GM19438 (cell line): Measurements from ENCODE around the gene OVCH2.
A peak's percentile ranks its signal among the peaks of the same experiment; 100 is the strongest.
"Not testable (repeated sequence)": the region's sequence is repeated elsewhere in the genome, so short reads cannot be mapped to it uniquely, and the experiment has no call there.

Experiments used
- ATAC-seq: cut with Tn5 transposase; IDR thresholded peaks from one replicate; pipeline ENCODE4 v1.9.1; 2021; ENCODE audit warnings: low read depth; ENCODE audit not compliant: unreplicated experiment

Gene OVCH2, protein sequence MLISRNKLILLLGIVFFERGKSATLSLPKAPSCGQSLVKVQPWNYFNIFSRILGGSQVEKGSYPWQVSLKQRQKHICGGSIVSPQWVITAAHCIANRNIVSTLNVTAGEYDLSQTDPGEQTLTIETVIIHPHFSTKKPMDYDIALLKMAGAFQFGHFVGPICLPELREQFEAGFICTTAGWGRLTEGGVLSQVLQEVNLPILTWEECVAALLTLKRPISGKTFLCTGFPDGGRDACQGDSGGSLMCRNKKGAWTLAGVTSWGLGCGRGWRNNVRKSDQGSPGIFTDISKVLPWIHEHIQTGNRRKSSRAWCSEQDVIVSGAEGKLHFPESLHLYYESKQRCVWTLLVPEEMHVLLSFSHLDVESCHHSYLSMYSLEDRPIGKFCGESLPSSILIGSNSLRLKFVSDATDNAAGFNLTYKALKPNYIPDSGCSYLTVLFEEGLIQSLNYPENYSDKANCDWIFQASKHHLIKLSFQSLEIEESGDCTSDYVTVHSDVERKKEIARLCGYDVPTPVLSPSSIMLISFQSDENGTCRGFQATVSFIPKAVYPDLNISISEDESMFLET

DNA sequence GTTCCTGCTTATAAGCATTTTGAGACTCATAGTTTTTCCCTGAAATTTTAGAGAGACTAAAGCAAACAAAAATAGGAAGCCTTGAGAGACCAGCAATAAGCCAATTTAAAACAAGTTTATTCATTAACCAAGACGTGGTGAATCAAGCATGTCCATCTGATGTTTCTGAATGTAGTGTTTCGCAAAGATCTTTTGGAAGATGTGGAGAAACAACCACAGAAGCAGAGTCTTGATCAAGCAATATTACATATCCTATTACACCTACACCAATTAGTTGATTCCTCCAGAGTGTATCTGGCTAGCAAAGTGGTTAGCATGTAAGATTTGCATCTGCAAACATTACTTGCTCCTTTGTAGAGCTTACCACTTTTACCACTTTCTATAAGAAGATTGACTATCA lies at the start of gene OVCH2:
TSS of gene OVCH2 (minus strand) at position 101 of the 400 bp plus-strand sequence. CDS start at position 18, 83 bp downstream.
- ATAC-seq = no peak

DNA sequence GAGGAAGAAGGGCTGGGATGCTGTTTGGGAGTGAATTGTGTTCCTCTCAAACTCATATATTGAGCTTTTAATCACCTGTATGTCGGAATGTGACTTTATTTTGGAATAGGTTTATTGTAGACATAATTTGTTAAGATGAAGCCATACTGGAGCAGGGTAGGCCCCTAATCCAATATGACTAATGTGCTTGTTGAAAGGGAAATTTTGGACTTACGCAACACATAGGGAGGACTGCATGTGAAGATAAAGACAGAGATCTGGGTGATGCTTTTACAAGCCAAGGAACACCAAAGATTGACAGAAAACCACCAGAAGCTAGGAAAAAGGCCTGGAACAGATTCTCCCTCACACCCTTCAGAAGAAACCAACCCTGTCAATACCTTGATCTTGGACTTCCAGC lies 43.2 kb upstream of the OVCH2 start:
- no peak for ATAC-seq

DNA sequence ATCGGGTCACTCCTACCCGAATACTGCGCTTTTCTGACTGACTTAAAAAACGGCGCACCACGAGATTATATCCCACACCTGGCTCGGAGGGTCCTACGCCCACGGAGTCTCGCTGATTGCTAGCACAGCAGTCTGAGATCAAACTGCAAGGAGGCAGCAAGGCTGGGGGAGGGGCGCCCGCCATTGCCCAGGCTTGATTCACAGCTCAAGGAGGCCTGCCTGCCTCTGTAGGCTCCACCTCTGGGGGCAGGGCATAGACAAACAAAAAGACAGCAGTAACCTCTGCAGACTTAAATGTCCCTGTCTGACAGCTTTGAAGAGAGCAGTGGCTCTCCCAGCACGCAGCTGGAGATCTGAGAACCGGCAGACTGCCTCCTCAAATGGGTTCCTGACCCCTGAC lies 28.5 kb upstream of the OVCH2 start:
- not testable (repeated sequence) for ATAC-seq

DNA sequence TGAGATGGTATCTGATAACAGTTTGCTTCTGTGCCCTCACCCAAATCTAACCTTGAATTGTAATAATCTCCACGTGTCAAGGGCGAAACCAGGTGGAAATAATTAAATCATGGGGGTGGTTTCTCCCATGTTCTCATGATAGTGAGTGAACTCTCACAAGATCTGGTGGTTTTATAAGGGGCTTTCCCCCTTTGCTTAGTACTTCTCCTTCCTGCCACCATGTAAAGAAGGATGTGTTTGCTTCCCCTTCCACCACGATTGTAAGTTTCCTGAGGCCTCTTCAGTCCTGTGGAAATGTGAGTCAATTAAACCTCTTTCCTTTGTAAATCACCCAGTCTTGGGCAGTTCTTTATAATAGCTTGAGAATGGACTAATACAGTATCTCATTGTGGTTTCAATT lies 8.5 kb upstream of the OVCH2 start:
- ATAC-seq = no peak

DNA sequence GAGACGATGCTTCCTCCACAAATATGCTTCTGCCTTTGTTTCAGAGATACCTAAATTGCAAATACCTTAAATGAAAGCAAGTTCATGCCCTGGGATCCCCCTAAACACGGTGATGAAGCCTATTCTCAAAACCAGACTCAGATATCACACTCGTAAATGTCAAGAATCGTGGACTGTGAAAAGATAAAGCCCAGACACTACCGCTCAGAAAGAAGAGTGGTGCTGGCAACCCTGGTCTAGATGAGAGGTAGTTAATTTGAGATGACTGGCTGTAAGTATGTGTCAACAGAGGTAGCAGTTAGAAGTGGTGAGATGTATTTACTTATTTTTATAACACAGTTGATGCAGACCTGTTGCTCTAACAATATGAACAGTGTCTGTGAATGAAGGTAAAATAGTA lies 2.5 kb downstream of the OVCH2 start:
- ATAC-seq = no peak

DNA sequence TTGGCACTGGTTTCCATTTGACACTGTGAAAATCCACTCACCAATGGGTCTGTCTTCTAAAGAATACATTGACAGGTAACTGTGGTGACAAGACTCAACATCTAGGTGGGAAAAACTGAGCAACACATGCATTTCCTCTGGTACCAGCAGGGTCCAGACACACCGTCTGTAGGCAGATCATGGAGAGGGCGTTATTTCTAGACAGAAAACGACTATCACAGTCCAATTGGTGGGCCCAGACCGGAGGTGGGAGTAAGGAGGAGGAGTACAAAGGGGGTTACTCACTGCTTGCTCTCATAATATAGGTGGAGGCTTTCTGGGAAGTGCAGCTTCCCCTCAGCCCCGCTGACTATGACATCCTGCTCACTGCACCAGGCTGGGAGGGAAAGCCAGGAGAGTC lies 9.9 kb downstream of the OVCH2 start:
- ATAC-seq = no peak

DNA sequence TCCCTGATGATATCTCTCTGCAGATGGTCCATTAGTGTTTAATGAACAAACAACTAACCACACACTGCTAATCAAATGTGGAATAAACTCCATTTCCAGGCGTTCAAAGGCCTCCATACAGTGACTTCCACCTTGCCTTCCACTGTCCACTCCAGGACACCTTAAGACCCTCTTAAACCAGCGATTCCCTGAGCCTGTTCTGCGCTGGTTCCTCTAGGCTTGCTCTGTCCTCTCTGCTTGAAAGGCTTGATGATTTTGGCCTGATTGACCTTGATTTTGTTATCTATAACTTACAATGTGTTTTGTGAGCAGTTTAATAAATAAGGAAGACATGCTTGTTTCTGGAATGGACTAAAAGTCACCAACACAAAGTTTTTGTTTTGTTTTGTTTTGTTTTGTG lies 12.0 kb downstream of the OVCH2 start:
- ATAC-seq = no peak

DNA sequence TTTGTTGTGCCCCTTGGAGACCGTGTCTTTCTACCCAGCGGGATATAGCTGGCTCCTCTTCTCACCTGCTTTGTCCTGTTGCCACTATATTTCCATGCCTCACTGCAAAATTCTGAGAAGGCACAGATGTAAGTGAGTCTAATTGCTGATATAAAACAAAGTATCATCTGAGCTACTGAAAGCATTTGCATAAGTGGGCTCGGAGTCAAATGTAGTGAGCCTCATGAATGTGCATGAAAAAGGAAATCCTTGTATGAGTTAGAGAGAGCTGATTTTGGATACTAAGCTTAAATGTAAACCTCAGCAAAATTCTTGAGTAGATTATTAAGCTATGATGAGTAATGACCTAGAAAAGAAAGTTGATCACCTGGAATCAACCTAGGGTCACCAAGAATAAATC lies 13.9 kb downstream of the OVCH2 start:
- ATAC-seq = no peak

DNA sequence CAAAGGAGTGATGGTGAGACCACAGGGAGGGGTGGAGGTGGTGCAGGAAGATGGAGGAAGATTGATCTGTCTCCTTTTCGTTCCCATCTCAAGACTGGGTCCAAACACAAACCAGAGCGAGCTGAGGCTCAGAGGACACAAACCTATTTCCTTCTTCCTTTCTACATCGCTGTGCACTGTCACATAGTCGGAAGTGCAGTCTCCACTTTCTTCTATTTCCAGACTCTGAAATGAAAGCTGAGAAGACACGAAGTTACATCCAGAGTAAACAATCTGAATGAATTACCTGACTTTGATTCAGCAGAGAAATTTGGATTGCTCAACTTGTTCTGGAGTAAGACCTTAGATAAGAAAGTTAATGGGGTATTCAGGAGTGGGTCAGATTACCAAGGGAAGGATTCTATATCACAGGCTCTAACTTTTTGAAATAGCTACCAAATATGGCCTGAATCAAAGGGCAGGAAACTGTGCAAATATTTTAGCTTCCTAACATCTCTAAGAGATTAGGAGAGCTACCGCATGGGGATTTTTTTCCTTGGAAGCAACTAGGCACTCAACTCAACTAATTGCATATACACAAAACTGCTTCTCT lies 14.4 kb downstream of the OVCH2 start:
- ATAC-seq = no peak

DNA sequence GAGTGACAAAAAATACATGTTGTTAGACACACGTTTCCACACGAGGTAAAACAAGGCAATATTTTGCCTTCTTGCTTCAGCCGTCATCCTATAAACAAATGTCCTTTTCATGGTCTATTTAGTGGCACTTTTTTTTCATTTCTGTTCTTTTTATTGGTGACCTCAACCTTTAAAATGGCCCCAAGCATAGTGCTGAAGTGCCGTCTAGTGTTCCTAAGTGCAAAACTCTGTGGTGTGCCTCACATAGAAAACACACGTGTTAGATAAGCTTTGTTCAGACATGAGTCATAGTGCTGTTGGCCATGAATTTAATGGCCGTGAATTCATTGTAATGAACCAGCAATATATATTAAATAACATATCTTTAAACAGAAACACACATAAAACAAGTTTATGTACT lies 15.6 kb downstream of the OVCH2 start:
- ATAC-seq = no peak

DNA sequence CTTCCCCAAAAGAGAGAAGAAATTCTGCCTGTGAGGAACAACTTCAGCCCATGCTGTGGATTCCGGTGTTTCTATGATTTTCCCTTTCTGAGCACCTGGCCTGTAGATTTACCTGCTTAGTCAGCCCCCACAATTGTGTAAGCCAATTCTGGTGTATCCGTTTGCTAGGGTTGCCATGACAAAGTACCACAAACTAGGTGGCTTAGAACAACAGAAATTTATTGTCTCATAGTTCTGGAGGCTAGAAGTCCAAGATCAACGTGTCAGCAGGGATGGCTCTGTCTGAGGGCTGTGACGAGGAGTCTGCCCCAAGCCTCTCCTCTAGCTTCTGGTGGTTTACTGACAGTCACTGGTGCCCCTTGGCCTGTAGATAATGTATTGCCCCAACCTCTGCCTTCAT lies 17.0 kb downstream of the OVCH2 start:
- no peak for ATAC-seq

DNA sequence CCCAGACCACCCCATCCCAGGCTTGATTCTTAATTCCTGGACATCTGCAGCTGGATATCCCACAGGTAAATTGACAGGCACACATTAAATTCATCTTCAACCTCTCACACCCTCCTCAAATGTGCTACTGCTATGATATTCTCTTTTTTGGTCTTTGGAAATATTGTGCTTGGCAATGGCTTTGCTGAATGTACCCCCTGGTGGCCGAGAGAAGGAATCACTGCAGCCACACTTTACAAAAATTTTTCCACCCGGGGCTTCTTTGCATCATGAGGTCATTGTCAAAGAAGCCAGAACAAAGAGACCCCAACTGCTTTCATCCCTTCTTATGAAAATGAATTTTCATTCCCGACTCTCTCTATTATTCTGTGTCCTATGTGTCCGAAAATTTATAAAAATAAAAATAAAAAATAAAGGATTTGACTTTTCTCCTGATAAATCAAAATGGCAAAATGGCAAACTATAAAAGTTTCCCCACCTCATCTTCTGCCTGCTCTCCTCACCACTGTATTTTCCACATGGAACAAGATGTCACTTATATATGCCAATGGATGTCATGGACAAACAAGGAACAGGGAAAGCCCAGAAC lies 17.9 kb downstream of the OVCH2 start:
- no peak for ATAC-seq

DNA sequence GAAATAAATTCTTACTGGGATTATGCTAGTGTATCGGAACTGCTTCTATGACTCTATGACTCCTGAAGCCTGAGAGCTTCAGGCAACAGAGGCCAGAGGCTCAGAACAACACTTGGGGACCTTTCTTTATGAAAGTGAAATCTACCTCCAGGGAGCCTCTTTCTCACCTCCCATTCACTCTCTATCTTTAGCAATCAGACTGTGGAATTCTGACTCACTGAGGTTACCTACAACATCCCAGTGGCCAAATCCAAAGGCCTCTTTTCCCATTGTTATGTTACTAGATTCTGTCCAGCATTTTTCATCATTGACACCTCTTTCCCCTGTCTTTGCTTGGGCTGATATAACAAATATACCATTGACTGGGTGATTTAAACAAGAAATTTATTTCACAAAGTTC lies 18.9 kb downstream of the OVCH2 start:
- no peak for ATAC-seq

DNA sequence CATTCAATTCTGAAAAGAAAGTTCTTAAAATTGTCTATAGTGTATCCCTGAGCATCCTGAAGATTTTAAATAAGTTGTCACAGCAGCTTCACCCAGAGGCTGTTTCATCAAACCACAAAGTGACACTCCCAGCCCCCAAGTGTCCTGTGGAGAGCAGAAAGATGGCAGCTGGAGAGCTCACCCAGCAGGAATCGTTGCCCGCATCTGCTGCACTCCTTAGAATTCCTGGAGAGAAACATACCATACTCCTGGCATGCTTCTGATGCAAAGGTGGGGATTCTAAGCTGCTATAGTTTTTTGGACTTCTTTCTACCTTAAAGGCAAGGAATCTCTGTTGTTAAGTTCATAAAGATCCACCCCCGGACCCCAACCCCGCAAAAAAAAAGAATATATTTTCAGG lies 19.5 kb downstream of the OVCH2 start:
- ATAC-seq = no peak

DNA sequence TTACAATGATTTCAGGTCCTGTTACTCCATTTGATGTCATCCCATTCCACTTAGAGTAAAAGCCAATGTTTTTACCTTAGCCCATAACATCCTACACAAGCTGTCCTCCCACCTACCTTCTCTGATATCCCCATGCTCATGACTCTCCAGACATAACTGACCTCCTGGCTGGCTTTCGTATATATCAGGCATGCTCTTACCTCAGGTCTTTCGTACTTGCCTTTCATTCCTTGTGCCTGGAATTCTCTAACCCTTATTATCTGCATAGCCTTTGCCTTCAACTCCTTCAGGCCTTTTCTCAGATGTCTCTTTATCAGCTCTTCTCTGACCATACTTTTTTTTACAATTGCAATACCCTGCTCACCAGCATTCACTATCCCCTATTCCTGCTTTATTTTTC lies 22.7 kb downstream of the OVCH2 start:
- no peak for ATAC-seq

DNA sequence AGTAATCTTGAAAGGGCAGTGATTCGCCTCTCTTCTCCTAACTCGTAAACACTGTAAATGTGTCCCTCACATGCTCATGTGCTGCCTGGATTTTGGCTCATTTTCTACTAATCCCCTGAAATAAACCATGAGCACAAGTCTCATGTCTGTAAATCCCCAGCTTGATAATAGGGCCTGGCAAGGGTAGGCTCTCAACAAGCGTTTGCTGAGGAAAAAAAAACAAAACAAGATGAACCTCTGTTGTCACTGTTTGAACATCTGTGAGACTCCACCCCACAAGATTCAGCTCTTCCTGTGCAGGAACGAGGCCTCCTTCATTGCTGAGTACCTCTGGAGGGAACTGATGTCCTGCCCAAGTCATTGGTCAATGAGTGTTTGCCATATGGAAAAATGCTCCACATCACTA lies 28.5 kb downstream of the OVCH2 start:
- no peak for ATAC-seq

DNA sequence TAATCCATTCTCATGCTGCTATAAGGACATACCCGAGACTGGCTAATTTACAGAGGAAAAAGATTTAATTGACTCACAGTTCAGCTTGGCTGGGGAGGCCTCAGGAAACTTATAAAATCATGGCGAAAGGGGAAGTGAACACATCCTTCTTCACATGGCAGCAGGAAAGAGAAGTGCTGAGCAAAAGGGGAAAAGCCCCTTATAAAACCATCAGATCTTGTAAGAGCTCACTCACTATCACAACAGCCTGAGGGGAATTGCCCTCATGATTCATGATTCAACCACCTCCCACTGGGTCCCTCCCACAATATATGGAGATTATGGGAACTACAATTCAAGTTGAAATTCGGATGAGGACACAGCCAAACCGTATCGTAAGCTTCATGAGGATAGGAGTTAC lies 29.2 kb downstream of the OVCH2 start:
- no peak for ATAC-seq

DNA sequence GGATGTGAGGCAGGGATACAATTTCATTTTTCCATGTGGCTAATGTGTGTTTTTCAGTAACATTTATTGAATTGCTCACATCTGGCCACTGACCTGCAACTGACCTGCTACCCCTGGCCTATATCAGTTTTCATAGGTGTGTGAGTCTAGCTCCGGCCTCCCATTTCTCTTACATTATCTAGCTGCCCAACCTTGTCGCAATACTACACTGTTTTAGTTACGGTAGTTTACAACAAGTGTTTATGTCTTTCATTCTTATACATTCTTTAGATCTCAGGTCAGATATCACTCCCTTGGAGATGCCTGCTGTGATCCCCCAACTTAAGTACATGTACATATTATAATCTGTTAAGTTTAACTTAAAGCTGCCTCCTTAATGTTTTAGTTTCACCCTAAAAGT lies 30.6 kb downstream of the OVCH2 start:
- ATAC-seq = no peak

DNA sequence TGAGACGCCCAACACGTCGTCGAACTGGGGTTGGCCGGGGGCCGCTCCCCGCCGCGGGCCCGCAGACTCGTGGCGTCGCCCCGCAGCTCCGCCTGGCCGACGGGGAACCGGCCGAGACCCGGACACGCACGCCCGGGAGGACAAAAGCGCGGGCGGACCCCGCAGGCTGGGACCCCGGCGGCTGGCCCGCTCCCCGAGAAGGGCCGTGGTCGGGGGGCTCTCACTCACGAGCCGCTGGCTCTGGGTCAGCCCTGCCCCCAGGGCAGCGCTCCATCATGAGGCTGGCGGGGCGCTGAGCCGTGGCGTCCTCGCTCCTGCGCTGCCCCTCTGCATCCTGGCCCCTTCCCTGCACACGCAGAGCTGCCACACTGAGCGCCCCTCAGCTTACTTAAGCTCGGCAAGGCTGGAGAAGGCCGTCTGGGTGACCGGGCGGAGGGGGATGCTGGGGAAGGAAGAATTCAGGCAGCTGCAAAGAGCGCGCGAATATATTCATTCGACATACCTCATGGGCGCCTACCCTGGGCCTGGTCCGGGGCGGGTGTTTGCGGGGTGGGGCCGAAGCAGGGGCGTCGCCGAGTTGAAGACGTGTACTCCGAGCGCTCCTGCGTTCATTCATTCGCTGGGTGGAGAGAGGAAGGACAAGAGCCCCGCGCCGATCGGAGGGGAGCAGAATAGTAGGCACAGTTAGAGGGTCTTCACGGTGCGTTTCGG lies 32.4 kb downstream of the OVCH2 start:
- no peak for ATAC-seq

DNA sequence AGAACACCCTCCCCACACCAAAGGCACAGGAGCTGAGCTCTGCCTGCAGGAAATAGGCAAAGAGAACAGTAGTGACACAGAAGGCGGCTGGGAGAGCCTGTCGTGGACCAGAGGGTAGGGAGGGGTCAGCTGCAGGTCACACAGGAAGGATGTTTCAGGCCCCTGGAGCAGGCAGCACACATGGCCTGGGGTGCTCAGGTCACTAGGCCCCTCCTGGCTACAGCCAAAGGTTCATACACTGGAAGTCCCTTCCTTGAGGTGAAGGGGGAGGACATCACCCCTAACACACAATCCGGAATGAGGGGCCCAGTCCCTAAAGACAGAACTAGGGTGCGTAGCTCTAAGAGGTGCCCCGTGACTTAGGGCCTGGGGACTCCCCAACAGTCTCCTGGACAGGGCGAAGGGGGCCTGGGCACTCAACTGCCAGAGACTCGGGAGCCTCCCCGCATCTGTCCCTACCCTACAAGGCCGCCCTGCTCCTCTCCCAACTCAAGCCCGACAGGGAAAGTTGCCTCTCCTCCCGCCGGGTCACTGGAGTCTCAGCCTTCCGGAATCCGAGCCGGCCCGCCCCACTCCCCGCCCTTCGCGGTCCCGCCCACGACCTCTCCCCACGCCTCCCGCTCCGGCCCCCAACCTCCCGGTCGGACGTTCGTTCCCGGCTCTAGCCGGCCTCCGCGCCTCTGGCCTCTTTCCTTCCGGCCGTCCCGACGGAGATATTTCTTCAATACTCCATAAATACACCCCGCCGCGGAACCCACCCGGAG lies 33.1 kb downstream of the OVCH2 start, which contains the start of gene CYB5R2:
TSS of gene CYB5R2 (minus strand) at position 541 of the 764 bp plus-strand sequence. CDS start 675 bp downstream, outside the sequence.
- peak; percentile 68 for ATAC-seq
